HepG2 (cell line): ENCODE data around the gene RNF5. TPM values are rescaled to one million over a fixed set of nuclear protein-coding genes. Genes with fewer than 3 reads are reported as not detected.

Experiments used
- ARNTL ChIP-seq: sonication (generic); formaldehyde crosslinking; IDR thresholded peaks from 2 replicates; pipeline ENCODE4 v1.4.0; 2020; ENCODE audit warnings: mild to moderate bottlenecking, missing genetic modification reagents
- BCL6 ChIP-seq: IDR thresholded peaks from 2 replicates; pipeline ENCODE4 v1.6.1; 2016; ENCODE audit warnings: missing genetic modification reagents, missing compliant biosample characterization
- BORCS8-MEF2B ChIP-seq: sonication (generic); formaldehyde crosslinking; IDR thresholded peaks from 2 replicates; pipeline ENCODE4 v1.8.0; 2022; ENCODE audit warnings: mild to moderate bottlenecking, missing genetic modification reagents
- BRCA1 ChIP-seq: sonication (generic); formaldehyde crosslinking; IDR thresholded peaks from 2 replicates; pipeline ENCODE4 v1.4.0; 2020; ENCODE audit warnings: missing genetic modification reagents
- MXD4 ChIP-seq: IDR thresholded peaks from 2 replicates; pipeline ENCODE4 v1.6.1; 2016; ENCODE audit warnings: mild to moderate bottlenecking, missing biosample characterization, missing genetic modification reagents
- PAF1 ChIP-seq: IDR thresholded peaks from 2 replicates; pipeline ENCODE4 v1.6.1; 2016; ENCODE audit warnings: missing genetic modification reagents, missing compliant biosample characterization
- ZNF205 ChIP-seq: IDR thresholded peaks from 2 replicates; pipeline ENCODE4 v1.6.1; 2018; ENCODE audit warnings: missing biosample characterization, missing genetic modification reagents
- ZNF234 ChIP-seq: sonication (generic); formaldehyde crosslinking; conservative IDR thresholded peaks from 2 replicates; pipeline ENCODE4 v1.5.1; 2020; ENCODE audit warnings: mild to moderate bottlenecking, missing genetic modification reagents
- ZNF441 ChIP-seq: sonication (generic); formaldehyde crosslinking; IDR thresholded peaks from 2 replicates; pipeline ENCODE4 v1.7.0; 2021; ENCODE audit warnings: missing genetic modification reagents, borderline replicate concordance
- ZNF773 ChIP-seq: sonication (generic); formaldehyde crosslinking; IDR thresholded peaks from 2 replicates; pipeline ENCODE4 v1.4.0; 2020; ENCODE audit warnings: missing genetic modification reagents, borderline replicate concordance
- polyA plus RNA-seq, 8 experiments: library from polyadenylated mRNA; depleted of rRNA in 3 of 8; stranded (reverse) in 7 of 8; unstranded in 1 of 8; fragments of >200 nt; fragmentation: Illumina TruSeq in 4 of 8; extraction: Trizol in 4 of 8; gene quantifications; 2 replicates each; pipeline versions ENCODE4 v1.2.1 to v1.2.3, GENCODE V29; 2011 to 2016; ENCODE audit warnings: low read depth in 4 of 8, missing spikeins in 1 of 8, mixed read lengths in 1 of 8; ENCODE audit not compliant: insufficient read depth in 1 of 8
- total RNA-seq, 5 experiments: library from RNA; depleted of rRNA; stranded (reverse); fragments of >200 nt; fragmentation: Illumina TruSeq; extraction: Trizol; gene quantifications; 2 replicates each; pipeline ENCODE4 v1.2.3, GENCODE V29; 2016; ENCODE audit warnings: low read depth in 1 of 5
- TF ChIP-seq, protein P1 (sequence below): sonication (generic); formaldehyde crosslinking; IDR thresholded peaks from 2 replicates; pipeline ENCODE4 v1.4.0; 2020; ENCODE audit warnings: mild to moderate bottlenecking, missing genetic modification reagents
- TF ChIP-seq, protein P2 (sequence below): sonication (generic); formaldehyde crosslinking; IDR thresholded peaks from 2 replicates; pipeline ENCODE4 v1.4.0; 2020; ENCODE audit warnings: missing genetic modification reagents, mild to moderate bottlenecking, borderline replicate concordance
- TF ChIP-seq, protein P3 (sequence below): sonication (generic); formaldehyde crosslinking; IDR thresholded peaks from 2 replicates; pipeline ENCODE4 v1.4.0; 2020; ENCODE audit warnings: missing genetic modification reagents
- TF ChIP-seq, protein P4 (sequence below): sonication (generic); formaldehyde crosslinking; IDR thresholded peaks from 2 replicates; pipeline ENCODE4 v1.4.0; 2020; ENCODE audit warnings: mild to moderate bottlenecking, missing genetic modification reagents

RNF5 gene
- total and polyA plus RNA-seq, 2 of the 13 experiments (the other 11 are each of a cell fraction or from before 2014, with no cell fraction given) = 98.0 to 131 TPM

DNA sequence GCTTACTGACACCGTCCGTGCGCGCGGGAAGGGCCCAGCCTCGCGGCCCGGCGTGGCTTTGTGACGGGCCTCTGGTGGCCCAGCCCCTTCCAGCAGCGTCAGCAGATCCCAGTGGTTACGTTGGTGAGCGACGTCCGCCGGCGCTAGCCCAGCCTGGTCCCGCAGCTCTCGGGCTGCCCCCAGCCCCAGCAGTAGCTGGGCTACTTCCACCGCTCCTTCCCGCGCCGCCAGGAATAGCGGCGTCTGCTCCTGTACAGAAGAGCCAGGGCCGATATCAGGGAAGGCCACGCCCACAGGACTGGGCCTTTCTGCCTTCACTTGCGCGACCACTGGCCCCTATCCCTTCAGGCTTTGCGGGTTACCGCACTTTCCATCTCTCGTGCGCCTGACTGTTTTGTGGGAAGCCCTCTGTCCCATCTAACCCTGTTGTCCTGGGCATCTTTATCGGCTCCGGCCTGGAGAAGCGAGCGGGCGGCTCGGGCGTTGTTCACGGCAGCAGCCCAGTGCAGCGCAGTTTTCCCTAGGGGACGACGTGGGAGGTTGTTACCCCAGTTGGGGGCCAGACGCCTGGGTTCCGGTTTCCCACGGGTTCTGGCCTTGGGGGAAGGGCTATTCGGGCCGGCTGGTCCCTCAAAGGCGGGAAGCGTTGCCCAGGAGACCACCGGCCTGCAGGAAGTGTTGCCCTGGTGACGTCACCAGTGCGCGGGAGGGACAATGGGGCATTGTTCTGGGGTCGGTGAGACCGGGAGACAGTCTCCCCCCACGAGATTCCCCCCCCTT, 17.9 kb downstream of the RNF5 start (continued):
- TF ChIP-seq, protein P1, sequence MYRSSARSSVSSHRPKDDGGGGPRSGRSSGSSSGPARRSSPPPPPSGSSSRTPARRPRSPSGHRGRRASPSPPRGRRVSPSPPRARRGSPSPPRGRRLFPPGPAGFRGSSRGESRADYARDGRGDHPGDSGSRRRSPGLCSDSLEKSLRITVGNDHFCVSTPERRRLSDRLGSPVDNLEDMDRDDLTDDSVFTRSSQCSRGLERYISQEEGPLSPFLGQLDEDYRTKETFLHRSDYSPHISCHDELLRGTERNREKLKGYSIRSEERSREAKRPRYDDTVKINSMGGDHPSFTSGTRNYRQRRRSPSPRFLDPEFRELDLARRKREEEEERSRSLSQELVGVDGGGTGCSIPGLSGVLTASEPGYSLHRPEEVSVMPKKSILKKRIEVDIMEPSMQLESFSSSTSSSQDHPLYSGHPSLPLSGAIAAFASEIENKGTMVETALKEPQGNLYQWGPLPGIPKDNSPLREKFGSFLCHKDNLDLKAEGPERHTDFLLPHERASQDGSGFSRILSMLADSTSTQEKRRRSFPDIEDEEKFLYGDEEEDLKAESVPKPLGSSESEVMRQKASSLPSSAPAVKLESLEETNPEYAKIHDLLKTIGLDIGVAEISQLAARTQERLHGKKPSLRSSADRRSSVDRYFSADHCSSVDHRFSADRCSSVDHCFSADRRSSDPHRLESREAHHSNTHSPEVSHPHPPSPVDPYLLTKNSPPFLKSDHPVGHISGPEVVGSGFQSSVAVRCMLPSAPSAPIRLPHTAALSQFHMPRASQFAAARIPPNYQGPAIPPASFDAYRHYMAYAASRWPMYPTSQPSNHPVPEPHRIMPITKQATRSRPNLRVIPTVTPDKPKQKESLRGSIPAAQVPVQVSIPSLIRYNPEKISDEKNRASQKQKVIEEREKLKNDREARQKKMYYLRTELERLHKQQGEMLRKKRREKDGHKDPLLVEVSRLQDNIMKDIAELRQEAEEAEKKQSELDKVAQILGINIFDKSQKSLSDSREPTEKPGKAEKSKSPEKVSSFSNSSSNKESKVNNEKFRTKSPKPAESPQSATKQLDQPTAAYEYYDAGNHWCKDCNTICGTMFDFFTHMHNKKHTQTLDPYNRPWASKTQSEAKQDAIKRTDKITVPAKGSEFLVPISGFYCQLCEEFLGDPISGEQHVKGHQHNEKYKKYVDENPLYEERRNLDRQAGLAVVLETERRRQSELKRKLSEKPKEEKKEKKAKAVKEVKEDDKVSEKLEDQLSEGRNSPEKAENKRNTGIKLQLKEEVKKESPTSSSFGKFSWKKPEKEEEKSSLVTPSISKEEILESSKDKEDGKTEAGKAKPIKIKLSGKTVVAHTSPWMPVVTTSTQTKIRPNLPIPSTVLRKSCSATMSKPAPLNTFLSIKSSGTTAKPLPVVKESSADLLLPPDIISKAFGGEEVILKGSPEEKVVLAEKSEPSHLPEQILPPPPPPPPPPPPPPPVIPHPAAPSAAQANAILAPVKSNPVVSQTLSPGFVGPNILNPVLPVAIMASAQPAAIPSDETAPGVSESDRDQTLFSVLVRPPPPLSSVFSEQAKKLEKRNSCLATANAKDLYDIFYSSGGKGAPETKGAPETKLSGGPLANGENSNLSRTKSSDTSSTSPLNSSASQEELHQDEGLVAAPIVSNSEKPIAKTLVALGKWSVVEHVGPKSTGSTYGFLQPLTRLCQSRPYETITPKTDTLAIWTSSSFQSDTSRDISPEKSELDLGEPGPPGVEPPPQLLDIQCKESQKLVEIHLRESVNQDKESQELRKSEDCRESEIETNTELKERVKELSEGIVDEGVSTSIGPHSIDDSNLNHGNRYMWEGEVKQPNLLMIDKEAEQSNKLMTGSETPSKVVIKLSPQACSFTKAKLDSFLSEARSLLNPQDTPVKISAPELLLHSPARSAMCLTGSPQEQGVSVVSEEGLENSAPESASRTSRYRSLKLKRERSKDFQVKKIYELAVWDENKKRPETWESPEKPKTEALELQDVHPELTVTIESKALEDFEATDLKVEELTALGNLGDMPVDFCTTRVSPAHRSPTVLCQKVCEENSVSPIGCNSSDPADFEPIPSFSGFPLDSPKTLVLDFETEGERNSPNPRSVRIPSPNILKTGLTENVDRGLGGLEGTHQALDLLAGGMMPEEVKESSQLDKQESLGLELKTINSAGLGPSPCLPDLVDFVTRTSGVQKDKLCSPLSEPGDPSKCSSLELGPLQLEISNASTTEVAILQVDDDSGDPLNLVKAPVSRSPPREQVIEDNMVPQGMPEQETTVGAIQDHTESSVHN (CRISPR knock-in tag) = peak; percentile 73; the same call in 1 of the 2 replicates
- TF ChIP-seq BCL6 = peak; percentile 3
- TF ChIP-seq PAF1 = no peak
- no peak for TF ChIP-seq ZNF441
- peak; percentile 41; the same call in 1 of the 2 replicates for TF ChIP-seq ZNF205 (CRISPR knock-in tag)
- TF ChIP-seq, protein P2, sequence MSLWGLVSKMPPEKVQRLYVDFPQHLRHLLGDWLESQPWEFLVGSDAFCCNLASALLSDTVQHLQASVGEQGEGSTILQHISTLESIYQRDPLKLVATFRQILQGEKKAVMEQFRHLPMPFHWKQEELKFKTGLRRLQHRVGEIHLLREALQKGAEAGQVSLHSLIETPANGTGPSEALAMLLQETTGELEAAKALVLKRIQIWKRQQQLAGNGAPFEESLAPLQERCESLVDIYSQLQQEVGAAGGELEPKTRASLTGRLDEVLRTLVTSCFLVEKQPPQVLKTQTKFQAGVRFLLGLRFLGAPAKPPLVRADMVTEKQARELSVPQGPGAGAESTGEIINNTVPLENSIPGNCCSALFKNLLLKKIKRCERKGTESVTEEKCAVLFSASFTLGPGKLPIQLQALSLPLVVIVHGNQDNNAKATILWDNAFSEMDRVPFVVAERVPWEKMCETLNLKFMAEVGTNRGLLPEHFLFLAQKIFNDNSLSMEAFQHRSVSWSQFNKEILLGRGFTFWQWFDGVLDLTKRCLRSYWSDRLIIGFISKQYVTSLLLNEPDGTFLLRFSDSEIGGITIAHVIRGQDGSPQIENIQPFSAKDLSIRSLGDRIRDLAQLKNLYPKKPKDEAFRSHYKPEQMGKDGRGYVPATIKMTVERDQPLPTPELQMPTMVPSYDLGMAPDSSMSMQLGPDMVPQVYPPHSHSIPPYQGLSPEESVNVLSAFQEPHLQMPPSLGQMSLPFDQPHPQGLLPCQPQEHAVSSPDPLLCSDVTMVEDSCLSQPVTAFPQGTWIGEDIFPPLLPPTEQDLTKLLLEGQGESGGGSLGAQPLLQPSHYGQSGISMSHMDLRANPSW = no peak
- TF ChIP-seq BRCA1 (CRISPR knock-in tag) = peak; percentile 81; the same call in 1 of the 2 replicates
- TF ChIP-seq, protein P3, sequence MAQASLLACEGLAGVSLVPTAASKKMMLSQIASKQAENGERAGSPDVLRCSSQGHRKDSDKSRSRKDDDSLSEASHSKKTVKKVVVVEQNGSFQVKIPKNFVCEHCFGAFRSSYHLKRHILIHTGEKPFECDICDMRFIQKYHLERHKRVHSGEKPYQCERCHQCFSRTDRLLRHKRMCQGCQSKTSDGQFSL (CRISPR knock-in tag) = no peak; the same call in 1 of the 2 replicates
- peak; percentile 91 for TF ChIP-seq MXD4 (CRISPR knock-in tag)
- peak; percentile 18; the same call in 1 of the 2 replicates for TF ChIP-seq ZNF773 (CRISPR knock-in tag)
- peak; percentile 87 for TF ChIP-seq BORCS8-MEF2B (CRISPR knock-in tag)
- no peak for TF ChIP-seq ZNF234 (CRISPR knock-in tag)
- TF ChIP-seq, protein P4, sequence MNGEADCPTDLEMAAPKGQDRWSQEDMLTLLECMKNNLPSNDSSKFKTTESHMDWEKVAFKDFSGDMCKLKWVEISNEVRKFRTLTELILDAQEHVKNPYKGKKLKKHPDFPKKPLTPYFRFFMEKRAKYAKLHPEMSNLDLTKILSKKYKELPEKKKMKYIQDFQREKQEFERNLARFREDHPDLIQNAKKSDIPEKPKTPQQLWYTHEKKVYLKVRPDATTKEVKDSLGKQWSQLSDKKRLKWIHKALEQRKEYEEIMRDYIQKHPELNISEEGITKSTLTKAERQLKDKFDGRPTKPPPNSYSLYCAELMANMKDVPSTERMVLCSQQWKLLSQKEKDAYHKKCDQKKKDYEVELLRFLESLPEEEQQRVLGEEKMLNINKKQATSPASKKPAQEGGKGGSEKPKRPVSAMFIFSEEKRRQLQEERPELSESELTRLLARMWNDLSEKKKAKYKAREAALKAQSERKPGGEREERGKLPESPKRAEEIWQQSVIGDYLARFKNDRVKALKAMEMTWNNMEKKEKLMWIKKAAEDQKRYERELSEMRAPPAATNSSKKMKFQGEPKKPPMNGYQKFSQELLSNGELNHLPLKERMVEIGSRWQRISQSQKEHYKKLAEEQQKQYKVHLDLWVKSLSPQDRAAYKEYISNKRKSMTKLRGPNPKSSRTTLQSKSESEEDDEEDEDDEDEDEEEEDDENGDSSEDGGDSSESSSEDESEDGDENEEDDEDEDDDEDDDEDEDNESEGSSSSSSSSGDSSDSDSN (CRISPR knock-in tag) = peak; percentile 72
- TF ChIP-seq ARNTL = peak; percentile 41; the same call in 1 of the 2 replicates
